ENCODE results near the gene PSMA6.

GRCh38 chr14:35332517-35333263 is 40.5 kb downstream of the PSMA6 start:
- TF ChIP-seq POLR2A (IDR thresholded peaks at IDR 0.05; ENCODE audit: low read depth, low read length) (no peak), POLR2AphosphoS5 (IDR thresholded peaks at IDR 0.05; ENCODE audit: low read depth, low read length) (no peak), PAX5 (IDR thresholded peaks at IDR 0.05; ENCODE audit: insufficient read depth, low read length, severe bottlenecking) (no peak)
